ENCODE data around the gene ZER1. TPM values are rescaled to one million over a fixed set of nuclear protein-coding genes. Genes with fewer than 3 reads are reported as not detected.
A peak's percentile ranks its signal among the peaks of the same experiment; 100 is the strongest.

The ZER1 gene
- total RNA-seq, 2 experiments from 2014 or later = 17.7 to 18.2 TPM

DNA sequence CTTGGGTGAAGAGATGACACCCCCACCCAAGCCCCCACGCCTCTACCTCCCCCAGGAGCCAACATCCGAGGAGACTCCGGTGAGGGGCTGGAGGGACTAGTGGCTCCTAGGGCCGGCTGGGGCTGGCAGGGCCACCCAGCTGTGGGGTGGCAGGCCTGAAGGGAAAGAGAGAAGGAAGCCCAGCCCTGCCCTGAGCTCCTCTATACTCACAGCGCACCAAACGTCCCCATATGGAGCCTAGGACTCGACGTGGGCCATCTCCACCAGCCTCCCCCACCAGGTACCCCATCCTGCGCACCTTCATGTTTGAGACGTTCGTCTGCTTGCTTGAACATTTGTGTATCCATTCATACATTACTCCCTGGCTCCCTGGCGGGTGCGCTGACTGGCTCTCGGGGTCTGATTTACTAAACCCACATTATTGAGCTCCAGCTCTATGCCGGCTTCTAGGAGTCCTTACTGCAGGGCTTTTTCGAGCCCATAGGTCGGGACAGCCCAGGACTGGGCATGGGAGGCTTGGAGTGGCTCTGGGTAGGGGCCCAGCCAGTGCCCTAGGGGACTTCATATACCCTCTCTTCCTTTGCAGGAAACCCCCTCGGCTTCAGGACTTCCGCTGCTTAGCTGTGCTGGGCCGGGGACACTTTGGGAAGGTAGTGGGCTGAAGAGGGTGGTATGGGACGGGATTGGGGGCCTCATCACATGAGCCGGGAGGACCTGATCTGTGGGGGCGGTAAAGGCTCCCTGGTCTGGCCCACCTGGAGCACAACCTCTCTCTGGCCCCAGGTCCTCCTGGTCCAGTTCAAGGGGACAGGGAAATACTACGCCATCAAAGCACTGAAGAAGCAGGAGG lies 56.9 kb downstream of the ZER1 start:
- Mint-ChIP-seq H3K27me3 (no peaks in the 10 kb centered on the region), H3K4me3 (no peak overlapping the region), H3K36me3 (no peaks in the 10 kb centered on the region), H3K27ac (no peak overlapping the region), H3K9me3 (ENCODE audit: low read depth) (no peaks in the 10 kb centered on the region), H3K4me1 (no peaks in the 10 kb centered on the region)
- CTCF ChIA-PET = no interaction called here
- ATAC-seq (no peak), DNase-seq (no peak)

DNA sequence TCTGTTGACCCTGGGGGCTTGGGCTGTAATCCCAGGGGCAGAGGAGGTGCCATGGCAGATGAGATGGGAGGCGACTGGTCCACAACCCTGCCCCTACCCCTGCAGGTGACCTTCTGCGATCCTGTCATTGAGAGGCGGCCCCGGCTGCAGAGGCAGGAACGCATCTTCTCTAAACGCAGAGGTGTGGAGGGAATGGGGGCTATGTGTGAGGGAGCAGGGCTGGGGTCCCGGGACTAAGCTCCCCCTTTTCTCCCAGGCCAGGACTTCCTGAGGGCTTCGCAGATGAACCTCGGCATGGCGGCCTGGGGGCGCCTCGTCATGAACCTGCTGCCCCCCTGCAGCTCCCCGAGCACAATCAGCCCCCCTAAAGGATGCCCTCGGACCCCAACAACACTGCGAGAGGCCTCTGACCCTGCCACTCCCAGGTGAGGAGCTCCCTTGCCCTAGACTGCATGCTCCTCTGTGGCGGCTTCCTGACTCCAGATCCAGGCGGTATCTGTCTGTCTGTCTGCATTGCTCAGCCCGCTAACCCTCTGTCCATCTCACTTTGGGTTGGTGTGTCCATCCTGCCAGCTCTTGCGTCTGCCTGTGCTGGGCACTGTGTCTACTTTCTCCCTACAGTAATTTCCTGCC lies 57.7 kb downstream of the ZER1 start:
- ATAC-seq (no peak), DNase-seq (no peak)
- Mint-ChIP-seq H3K27ac (no peak overlapping the region), H3K4me1 (no peaks in the 10 kb centered on the region), H3K9me3 (ENCODE audit: low read depth) (no peaks in the 10 kb centered on the region), H3K27me3 (no peaks in the 10 kb centered on the region), H3K36me3 (no peaks in the 10 kb centered on the region), H3K4me3 (no peak overlapping the region)
- CTCF ChIA-PET = no interaction called here

GRCh38 chr9:128713411-128713780 lies 58.3 kb downstream of the ZER1 start:
- Mint-ChIP-seq H3K27ac (no peak overlapping the region), H3K4me3 (no peak overlapping the region), H3K27me3 (no peaks in the 10 kb centered on the region), H3K4me1 (no peaks in the 10 kb centered on the region), H3K9me3 (ENCODE audit: low read depth) (no peaks in the 10 kb centered on the region), H3K36me3 (no peaks in the 10 kb centered on the region)
- DNase-seq (no peak), ATAC-seq (no peak)
- CTCF ChIA-PET = no interaction called here

GRCh38 chr9:128712451-128713410 lies 59.0 kb downstream of the ZER1 start:
- CTCF ChIA-PET = interaction anchor here (0.5 to 1.9 kb wide), 3 partner anchors 11 to 124 kb away, joined by 3 to 7 read pairs (median 3); partner anchors contain the start of gene PKN3
- Mint-ChIP-seq H3K36me3 (no peaks in the 10 kb centered on the region), H3K9me3 (ENCODE audit: low read depth) (no peaks in the 10 kb centered on the region), H3K4me1 (no peaks in the 10 kb centered on the region), H3K27ac (no peak overlapping the region), H3K4me3 (no peak overlapping the region), H3K27me3 (no peaks in the 10 kb centered on the region)
- ATAC-seq (no peak), DNase-seq (no peak)

DNA sequence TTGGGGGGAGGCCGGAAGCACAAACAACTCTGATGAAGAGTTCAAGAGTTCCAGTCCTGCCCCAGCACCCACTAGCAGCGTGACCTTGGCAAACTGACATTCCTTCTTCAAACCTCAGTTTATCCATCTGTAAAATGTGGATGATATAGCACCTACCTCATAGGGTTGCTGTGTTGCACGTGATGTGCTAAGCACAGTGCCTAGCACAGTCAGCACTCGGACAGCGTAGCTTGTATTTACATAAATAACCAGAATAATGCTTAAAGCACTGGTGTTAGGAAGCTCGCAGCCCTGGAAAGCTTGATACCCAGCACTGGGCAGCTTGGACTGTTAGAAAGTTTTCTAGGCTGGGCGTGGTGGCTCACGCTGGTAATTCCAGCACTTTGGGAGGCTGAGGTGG lies 64.3 kb downstream of the ZER1 start:
- CTCF ChIA-PET = interaction anchor here (0.7 kb wide), 2 partner anchors 60 to 111 kb away, joined by 3 read pairs; partner anchors contain the start of gene ENDOG
- Mint-ChIP-seq H3K4me1 (peaks cover 3% of the 10 kb centered on the region), H3K4me3 (no peak overlapping the region), H3K9me3 (ENCODE audit: low read depth) (no peaks in the 10 kb centered on the region), H3K27me3 (no peaks in the 10 kb centered on the region), H3K27ac (no peak overlapping the region), H3K36me3 (no peaks in the 10 kb centered on the region)
- DNase-seq (no peak), ATAC-seq (no peak)

DNA sequence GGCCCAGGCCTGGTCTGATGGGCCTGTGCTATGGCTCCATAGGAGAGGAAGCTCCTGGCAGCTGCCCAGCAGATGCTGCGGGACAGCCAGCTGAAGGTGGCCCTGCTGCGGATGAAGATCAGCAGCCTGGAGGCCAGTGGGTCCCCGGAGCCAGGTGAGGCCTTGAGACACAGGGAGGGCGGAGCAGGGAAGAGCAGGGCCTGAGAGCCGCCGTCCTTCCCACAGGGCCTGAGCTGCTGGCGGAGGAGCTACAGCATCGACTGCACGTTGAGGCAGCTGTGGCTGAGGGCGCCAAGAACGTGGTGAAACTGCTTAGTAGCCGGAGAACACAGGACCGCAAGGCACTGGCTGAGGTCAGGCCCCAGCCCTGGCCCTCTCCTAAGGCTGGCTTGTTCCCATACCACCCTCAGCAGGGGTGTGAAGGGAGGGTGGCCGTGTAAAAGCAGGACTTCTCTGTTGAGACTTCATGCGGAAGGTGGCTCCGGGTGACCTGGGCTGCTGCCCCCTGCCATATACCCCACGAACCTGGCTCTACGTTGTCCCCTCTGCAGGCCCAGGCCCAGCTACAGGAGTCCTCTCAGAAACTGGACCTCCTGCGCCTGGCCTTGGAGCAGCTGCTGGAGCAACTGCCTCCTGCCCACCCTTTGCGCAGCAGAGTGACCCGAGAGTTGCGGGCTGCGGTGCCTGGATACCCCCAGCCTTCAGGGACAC lies 64.9 kb downstream of the ZER1 start:
- H3K27ac Mint-ChIP-seq = no peak overlapping the region
- CTCF ChIA-PET = interaction anchor here (0.7 to 1.4 kb wide), 4 partner anchors 11 to 112 kb away, joined by 3 to 4 read pairs (median 3); partner anchors contain the start of gene ENDOG
- no peaks in the 10 kb centered on the region for H3K9me3 Mint-ChIP-seq (ENCODE audit: low read depth)
- no peaks in the 10 kb centered on the region for H3K27me3 Mint-ChIP-seq
- ATAC-seq = no peak
- no peak for DNase-seq
- H3K4me1 Mint-ChIP-seq = peaks cover 6% of the 10 kb centered on the region
- no peak overlapping the region for H3K4me3 Mint-ChIP-seq
- H3K36me3 Mint-ChIP-seq = no peaks in the 10 kb centered on the region

GRCh38 chr9:128706045-128706444 lies 65.7 kb downstream of the ZER1 start:
- no peak overlapping the region for H3K27ac Mint-ChIP-seq
- DNase-seq = no peak
- CTCF ChIA-PET = interaction anchor here (1.3 to 1.4 kb wide), 2 partner anchors 10 to 112 kb away, joined by 3 to 4 read pairs; partner anchors contain the start of gene ENDOG

DNA sequence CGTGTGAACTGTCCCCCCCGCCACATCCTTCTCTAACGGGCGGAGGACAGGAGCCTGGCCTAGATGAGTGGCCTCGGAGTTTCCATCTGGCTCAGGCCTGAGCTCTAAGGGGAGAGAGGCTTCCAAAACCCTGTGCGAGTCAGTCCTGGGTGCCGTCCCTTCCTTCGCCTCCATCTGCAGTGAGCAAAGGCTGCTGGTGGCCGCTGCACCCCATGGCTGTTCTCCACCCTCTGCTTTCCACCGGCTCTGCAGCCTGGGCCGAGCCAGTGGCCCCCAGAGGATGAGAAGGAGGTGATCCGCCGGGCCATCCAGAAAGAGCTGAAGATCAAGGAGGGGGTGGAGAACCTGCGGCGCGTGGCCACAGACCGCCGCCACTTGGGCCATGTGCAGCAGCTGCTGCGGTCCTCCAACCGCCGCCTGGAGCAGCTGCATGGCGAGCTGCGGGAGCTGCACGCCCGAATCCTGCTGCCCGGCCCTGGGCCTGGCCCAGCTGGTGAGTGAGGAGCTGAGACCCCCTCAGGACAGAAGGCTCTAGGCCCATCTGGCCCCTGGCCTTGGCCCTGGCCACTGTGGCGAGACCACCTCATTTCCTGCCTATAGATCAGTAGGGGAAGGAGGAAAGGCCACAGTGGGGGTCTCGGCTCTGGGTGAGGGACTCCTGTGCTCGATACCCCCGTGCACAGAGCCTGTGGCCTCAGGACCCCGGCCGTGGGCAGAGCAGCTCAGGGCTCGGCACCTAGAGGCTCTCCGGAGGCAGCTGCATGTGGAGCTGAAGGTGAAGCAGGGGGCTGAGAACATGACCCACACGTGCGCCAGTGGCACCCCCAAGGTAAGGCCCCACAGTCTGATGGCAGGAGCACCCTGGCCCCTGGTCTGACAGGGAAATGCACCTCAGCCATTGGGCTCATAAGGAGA lies 66.4 kb downstream of the ZER1 start:
- Mint-ChIP-seq H3K9me3 (ENCODE audit: low read depth) (no peaks in the 10 kb centered on the region), H3K4me3 (no peak overlapping the region), H3K36me3 (no peaks in the 10 kb centered on the region), H3K27ac (no peak overlapping the region), H3K27me3 (no peaks in the 10 kb centered on the region), H3K4me1 (peaks cover 12% of the 10 kb centered on the region)
- CTCF ChIA-PET = interaction anchor here (1.3 to 1.4 kb wide), 2 partner anchors 10 to 113 kb away, joined by 3 to 4 read pairs; partner anchors contain the start of gene ENDOG
- ATAC-seq (no peak), DNase-seq (no peak)

More at GRCh38 chr9:128706045-128706444, 65.7 kb downstream of the ZER1 start:
- Mint-ChIP-seq H3K9me3 (ENCODE audit: low read depth) (no peaks in the 10 kb centered on the region), H3K27me3 (no peaks in the 10 kb centered on the region), H3K36me3 (no peaks in the 10 kb centered on the region), H3K4me3 (no peak overlapping the region), H3K4me1 (peaks cover 12% of the 10 kb centered on the region)
- no peak for ATAC-seq

GRCh38 chr9:128704356-128704670 lies 67.4 kb downstream of the ZER1 start:
- no peak overlapping the region for H3K27ac Mint-ChIP-seq
- DNase-seq (no peak), ATAC-seq (no peak)
- no peaks in the 10 kb centered on the region for H3K27me3 Mint-ChIP-seq
- no peaks in the 10 kb centered on the region for H3K36me3 Mint-ChIP-seq
- peaks cover 12% of the 10 kb centered on the region for H3K4me1 Mint-ChIP-seq
- no peak overlapping the region for H3K4me3 Mint-ChIP-seq
- no peaks in the 10 kb centered on the region for H3K9me3 Mint-ChIP-seq (ENCODE audit: low read depth)
- CTCF ChIA-PET = interaction anchor here (0.6 to 1.6 kb wide), 5 partner anchors 12 to 115 kb away, joined by 3 to 4 read pairs (median 3); partner anchors contain the start of gene ENDOG

- H3K4me1 Mint-ChIP-seq = peaks cover 12% of the 10 kb centered on the region
- H3K27ac Mint-ChIP-seq = no peak overlapping the region
- CTCF ChIA-PET = interaction anchor here (0.6 to 1.6 kb wide), 6 partner anchors 11 to 116 kb away, joined by 3 to 4 read pairs (median 3); partner anchors contain the start of gene ENDOG
- ATAC-seq (no peak), DNase-seq (peak; percentile 40)
- H3K4me3 Mint-ChIP-seq = peak overlapping the region; percentile 75
- no peaks in the 10 kb centered on the region for H3K36me3 Mint-ChIP-seq
- H3K9me3 Mint-ChIP-seq (ENCODE audit: low read depth) = no peaks in the 10 kb centered on the region
- H3K27me3 Mint-ChIP-seq = no peaks in the 10 kb centered on the region
Measured at GRCh38 chr9:128703616-128704355, 67.9 kb downstream of the ZER1 start.

DNA sequence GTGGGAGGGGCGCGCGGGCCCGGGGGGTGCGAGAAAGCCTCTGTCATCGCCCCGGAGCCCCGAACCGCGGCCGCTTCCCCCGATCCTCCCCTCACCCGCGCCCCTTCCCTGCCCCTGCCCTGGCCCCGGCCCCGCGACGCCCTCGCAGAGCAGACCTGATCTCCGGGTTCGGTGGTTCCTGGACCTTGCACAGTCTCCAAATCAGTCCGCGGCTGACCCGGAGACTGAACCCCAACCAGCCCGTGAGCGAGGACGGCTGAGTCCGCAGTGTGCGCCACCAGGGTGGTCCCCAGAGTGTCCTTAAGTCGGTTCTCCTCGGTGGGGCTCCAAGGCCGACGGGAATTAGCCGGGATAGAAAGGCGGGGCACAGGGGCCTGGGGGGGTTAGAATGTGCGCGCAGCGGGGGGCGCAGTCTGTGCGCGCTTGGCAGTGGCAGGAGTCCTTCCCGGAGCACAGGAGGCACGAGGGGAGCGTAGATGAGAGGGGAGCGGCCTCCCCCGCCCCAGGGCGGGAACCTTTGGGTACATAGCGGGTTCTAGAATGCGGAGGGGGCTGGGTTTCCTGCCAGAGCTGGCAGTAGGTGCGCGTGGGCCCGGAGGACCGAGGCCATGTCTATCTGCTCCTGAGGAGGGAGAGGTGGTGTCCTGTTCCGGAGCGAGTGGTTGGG lies 68.6 kb downstream of the ZER1 start:
- DNase-seq (peak; percentile 41), ATAC-seq (no peak)

More for the DNA sequence above, 68.6 kb downstream of the ZER1 start:
- Mint-ChIP-seq H3K27me3 (no peaks in the 10 kb centered on the region), H3K4me1 (peaks cover 12% of the 10 kb centered on the region), H3K27ac (peak overlapping the region; percentile 59), H3K9me3 (ENCODE audit: low read depth) (no peaks in the 10 kb centered on the region), H3K4me3 (peak overlapping the region; percentile 75), H3K36me3 (no peaks in the 10 kb centered on the region)
- CTCF ChIA-PET = interaction anchor here (0.7 to 1.6 kb wide), 2 partner anchors 10 to 12 kb away, joined by 3 to 4 read pairs; no protein-coding TSS in a partner anchor
